GM19238 (cell line): Measurements from ENCODE around the gene VASH2.

Experiments
- DNase-seq: peaks from one replicate; pipeline ENCODE4 v3.0.0; 2011; ENCODE audit warnings: low spot score; ENCODE audit not compliant: insufficient read length

VASH2 gene

DNA sequence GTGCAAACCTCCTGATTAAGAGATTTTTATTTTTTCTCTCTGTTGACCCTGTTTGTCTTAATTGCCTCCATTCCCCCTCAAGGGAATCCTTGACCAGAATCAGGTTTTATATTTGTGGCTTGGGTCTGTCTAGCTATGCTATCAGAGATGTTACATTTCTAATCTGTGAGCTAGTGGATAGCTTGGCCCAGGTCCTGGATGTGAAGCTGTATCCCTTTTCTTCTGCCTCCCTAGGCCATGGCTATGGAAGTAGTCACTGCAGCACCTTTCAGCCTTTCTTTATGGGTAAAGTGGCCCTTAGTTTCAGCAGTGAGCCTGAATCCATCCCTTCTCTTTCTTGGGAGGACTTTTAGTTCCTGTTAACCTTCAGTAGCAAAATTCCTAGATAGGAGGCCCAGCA is 82.3 kb downstream of the VASH2 start:
- no peak for DNase-seq

DNA sequence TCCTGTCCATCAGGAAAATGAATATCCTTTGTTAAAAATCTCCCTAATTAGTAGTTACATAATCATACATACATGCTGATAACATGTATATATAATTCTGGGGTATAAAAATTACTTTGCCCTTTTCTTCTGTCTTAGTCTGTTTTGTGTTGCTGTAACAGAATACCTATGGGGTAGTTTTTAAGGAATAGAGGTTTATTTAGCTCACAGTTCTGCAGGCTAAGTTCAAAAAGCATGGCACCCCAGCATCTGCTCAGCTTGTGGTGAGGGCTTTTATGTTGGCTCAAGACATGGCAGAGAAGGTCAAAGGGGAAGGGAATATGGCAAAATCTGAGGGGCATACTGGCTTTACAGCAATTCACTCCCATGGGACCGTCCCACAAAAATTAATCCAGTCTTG is 84.4 kb downstream of the VASH2 start:
- DNase-seq: no peak

DNA sequence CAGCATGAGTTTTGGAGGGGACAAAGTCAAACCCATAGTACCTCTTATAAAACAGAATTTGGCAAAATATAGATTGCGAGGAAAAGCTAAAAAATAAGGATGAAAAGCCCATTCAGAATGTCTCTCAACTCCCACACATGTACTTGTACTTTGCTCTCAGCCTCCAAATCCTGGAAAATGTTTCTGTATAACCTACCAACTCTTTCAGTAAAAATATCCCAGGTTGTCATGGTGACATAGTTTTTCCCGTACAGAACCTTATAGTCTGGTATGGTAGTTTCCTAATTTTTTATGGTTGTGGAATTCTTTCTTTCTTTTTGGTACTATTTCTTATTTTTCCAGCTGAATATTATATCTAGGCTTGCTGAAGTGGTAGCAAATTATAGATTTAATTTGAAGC is 85.2 kb downstream of the VASH2 start:
- DNase-seq: no peak
